GM19467 (cell line): ENCODE measurements around the gene GABARAP.
A peak's percentile ranks its signal among the peaks of the same experiment; 100 is the strongest.

Source experiments
- ATAC-seq: cut with Tn5 transposase; IDR thresholded peaks from one replicate; pipeline ENCODE4 v1.9.1; 2021; ENCODE audit warnings: mild to moderate bottlenecking, moderate library complexity; ENCODE audit not compliant: unreplicated experiment

Gene GABARAP

GRCh38 chr17:7241090-7241733 lies 1.0 kb downstream of the GABARAP start:
- no peak for ATAC-seq

DNA sequence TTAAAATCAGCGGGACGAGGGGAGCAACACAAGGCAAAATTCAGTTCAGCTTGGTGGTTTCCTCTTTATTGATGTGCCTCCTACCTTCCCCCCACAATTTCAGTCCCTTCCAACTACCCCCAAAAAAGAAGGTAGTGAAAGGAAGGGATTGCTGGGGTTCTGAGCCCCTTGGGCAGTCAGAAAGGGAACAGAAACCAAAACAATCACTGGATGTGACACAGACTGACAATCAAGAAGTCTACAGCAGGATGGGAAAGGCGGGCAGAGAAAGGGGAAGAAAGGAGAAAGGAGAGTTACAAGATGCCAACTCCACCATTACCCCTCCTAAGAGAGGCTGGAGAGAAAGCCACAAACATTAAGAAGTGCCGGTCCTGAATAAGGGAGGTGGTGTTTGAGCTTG lies 1.9 kb downstream of the GABARAP start:
- ATAC-seq: no peak

GRCh38 chr17:7239091-7240027 lies 2.9 kb downstream of the GABARAP start, which contains the start of gene PHF23:
Gene PHF23, minus strand, starts transcription at chr17:7239457. Its CDS starts 178 bp downstream, at chr17:7239279.
- peak; percentile 41 for ATAC-seq

- ATAC-seq: no peak
Observed at GRCh38 chr17:7238420-7239090, 3.7 kb downstream of the GABARAP start.

GRCh38 chr17:7237761-7238419 lies 4.4 kb downstream of the GABARAP start:
- no peak for ATAC-seq

DNA sequence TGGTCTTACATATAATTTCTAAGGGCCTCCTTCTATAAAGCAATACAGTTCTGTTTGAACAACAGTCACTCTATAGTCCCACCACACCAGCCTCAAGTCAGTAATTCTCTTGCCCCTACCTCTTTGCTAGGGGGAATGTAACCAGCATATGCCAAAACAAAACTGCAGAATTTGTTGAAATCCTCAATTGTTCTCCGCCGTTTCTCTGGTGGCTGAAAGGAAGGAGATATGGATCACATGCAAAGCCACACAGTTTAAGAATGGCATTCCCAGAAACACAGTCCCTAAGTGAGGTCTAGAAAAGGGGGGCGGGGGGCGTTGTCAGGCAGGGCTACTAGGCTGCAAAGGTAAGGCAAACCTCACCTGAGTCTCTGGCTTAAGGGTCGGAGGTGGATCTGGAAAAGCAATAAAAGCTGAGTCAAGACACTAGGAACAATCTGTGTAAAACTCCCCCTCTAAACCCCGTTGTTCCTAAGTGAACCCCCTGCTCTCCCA lies 4.9 kb downstream of the GABARAP start:
- ATAC-seq: no peak

DNA sequence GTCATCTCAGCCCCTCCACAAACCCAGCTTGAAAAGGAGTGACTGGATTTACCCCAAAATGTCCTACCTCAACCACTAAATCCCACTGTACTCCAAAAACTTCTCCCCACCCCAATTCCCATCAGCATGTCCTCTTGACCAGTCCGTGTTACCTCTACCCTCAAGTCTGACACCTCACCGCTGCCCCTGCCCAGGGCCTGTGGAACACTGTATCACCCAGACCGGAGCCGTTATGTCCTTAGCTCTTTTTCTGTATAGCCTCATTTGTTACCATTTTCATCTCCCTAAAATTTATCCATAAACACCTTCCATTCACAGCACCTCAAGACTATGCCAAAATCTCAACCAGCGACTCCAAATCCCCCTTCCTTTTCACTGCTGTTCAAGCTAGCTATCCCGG lies 5.4 kb downstream of the GABARAP start:
- no peak for ATAC-seq

DNA sequence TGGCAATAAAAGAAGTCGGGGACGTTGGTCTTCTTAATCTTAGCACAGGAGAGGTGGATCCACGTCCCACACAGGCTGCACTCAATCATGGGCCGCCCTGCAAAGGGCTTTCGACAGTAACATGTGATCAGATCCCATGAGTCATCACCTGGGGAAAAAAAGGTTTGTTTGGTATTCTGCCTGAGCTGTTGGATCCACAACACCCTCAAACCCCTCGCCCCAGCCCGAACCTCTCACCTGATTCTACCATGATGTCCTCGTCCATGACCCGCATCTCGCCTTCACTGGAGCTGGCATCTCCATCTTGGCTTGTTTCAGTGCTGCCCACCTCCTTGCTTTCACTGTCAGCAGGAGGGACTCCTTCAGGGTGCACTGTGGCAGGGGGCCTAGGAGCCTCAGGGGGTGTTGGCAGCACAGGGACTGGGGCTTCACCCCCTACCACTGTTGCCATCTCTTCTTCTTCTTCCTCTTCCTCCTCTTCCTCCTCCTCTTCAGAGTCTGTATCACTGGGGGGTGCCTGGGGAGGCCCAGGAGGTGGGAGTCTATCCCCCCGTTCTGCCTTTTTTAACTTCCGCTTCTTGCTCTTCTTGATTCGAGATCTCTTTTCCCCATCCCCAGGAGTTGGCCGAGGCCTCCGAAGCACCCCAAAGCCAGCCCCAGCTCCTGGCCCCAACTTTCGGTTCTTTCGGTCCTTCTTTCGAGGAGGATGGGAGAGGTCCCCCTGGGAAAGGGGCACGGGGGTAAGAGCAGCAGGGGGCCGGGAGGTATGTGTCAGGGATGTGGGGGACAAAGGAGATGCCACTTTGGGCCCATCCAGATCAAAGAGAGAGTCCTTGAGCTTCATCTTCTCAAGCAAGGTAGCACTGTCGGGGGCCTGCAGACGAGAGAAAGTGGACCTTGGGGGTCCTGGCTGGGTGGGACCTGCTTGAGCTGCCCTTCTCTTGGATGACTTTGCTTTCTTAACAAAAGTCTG lies 6.3 kb downstream of the GABARAP start:
- no peak for ATAC-seq

DNA sequence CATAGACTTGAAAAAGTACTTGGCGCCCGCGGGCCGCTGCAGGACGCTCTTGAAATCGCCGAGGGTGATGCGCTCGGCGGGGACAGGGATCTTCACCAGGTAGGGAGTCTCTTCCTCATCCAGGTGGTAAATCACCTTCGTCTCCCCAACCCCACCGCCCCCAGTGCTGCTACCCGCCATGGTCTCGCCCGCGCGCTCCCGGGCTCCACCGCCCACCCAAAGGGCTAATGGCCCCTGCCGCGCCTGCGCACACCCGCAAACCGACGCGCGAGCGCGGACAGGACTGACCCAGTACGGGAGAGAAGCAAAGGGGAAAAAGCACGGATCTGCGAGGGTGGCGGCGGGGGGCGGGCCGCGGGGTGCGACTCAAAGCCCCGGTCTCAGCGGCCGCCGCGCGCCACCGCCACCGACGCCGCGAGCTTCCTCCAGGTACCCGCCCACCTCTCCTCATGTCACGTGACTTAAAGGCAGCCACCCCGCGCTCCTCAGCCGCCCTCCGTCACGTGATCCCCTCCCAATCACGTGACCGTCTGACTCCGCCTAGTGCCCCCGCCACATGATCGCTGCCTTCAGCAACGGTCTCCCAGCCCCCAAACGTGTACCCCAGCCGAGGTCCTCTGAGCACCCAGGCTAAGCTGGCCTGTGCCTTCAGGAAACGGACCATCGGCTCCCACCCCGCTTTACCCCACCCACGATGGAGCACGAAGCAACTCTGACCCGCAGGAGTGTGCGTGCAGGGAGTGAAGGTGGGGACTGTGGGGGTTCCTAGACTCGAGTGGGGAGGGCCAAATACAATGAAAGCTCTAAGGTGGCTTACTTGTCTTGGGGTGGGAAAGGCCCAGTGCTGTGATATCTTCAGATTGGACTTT lies 7.9 kb downstream of the GABARAP start, which contains the start of gene DVL2:
Gene DVL2, minus strand, starts transcription at position 435 of the 869 bp plus-strand sequence. Its CDS starts 255 bp downstream, at position 180.
- ATAC-seq: peak; percentile 55

GRCh38 chr17:7233701-7234082 lies 8.6 kb downstream of the GABARAP start:
- ATAC-seq: no peak

- no peak for ATAC-seq
Observed at GRCh38 chr17:7232114-7232513, 10.1 kb downstream of the GABARAP start.

- no peak for ATAC-seq
Observed at GRCh38 chr17:7229504-7229903, 12.7 kb downstream of the GABARAP start.

DNA sequence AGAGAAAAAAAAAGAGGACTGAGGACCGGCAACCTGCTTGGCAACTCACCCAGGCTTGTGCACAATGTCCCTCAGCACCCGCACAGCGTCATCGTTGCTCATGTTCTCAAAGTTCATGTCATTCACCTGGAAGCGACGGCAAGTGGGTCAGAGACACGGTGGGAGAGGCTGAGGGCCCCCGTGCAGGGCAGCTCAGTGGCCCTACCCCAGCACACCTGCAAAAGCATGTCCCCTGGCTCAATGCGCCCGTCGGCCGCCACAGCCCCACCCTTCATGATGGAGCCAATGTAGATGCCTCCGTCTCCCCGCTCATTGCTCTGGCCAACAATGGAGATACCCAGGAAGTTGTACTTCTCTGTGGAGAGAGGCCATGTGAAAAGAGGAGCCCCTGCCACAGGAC lies 13.3 kb downstream of the GABARAP start:
- no peak for ATAC-seq

DNA sequence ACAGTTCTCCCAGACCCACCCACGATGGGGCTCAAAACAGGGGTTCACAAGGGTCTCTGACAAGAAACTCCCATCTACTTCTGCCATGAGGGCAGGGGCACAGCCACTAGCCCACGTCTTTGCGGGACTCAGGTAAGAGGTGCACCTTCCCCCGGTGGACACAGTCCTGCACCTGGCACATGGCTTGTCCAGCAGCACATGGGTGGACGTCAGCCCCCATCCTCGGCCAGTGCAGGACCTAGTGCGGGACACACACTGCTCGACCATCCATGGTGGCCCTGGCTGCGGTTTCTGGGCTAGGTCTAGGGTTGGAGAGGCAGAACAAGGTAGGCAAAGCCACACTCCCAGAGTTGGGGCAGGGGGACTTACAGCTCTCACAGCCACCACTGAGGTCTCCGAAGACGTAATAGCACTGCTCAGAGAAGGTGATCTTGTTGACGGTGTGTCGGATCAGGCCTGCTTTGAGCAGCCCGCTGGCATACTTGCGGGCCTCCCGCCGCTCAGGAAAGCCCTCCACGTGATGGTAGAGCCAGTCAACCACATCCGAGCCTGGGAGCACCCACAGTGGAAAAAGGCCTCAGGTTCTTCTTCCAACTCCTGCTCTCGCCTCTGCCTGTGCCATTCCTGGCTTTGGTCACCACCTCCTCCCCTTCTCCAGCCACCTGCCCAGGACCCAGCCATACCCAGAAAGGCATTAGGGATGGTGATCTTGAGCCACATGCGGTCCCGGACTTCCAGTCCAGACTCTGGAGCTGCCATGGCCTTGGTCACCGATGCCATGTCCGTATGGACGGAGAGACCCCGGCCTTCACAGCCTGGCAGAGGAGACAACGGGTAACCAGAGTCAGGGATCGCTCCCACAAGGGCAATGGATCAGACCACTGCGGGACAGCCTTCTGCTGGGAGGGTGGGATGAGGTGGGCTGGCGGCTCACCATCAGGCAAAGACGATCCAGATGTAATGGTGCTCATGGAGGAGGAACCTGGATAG lies 15.2 kb downstream of the GABARAP start:
- no peak for ATAC-seq

DNA sequence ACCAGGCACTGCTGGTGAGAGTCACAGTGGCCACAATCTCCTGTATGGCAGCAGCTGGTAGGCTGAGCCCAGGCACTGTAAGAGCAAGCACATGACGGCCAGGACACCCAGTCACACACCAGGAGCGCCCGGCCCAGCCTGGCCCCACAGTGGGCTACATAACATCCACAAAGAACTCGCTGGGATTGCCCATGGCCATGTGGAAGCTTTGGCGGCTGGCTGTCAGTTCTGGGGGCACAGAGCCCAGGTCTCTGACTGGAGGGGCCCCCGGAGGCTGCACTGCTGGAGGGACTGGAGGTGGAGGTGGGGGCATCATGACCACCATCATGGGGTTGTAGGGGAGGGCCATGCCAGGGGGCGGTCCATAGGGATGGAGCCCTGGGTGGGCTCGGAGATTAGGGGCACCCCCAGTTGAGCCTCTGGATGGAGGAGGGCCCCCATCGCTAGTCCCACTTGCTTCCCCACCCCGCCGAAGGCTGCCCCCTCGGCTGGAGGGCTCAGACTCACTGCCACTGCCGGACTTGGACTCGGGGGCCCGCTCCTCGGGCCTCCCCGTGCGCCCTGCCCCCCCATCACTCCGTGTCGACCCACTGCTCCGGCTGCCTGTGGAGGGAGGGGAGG lies 16.4 kb downstream of the GABARAP start:
- no peak for ATAC-seq

DNA sequence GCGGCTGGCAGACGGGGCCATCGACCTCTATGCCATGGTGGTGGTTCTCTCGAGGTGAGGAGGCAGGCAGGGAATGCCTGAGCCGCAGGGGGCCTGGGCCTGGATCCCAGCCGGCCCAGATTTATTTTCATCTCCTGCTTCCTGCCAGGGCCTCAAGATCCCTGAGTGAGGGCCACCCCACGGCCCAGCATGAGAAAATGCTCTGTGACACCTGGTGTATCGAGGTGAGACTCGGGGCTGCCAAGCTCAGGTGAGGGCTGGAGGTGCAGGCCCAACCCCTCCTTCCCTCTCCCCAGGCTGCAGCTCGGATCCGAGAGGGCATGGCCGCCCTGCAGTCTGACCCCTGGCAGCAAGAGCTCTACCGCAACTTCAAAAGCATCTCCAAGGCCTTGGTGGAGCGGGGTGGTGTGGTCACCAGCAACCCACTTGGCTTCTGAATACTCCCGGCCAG lies 17.6 kb downstream of the GABARAP start:
- ATAC-seq: no peak

DNA sequence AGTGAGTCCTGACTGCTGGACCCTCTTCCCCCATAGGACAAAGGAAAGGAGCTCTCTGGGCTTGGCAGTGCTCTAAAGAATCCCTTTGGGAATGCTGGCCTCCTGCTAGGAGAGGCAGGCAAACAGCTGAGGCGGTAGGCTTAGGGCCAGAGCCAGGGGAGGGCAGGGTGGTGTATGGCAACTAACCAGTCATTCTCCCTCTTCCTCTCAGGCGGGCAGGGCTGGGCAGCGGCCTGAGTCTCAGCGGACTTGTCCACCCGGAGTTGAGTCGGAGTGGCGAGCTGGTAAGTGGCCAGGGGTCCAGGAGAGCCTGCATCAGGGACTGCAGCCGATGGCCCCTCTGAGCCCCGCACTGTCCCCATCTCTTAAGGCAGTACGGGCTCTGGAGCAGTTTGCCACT lies 18.1 kb downstream of the GABARAP start:
- no peak for ATAC-seq
